Parathyroid adenoma (tissue), 2 donors: ENCODE measurements around the gene TTC33.

Source experiments
- H2AFZ ChIP-seq: fragments of 300-600 bp; sonication (generic); one replicate; pipeline ENCODE4 v1.7.0; 2017; ENCODE audit warnings: antibody characterized with exemption, mild to moderate bottlenecking
- H3K27ac ChIP-seq: fragments of 300-600 bp; sonication (generic); one replicate; pipeline ENCODE4 v1.7.0; 2017
- H3K27me3 ChIP-seq: fragments of 300-600 bp; sonication (generic); one replicate; pipeline ENCODE4 v1.7.0; 2017; ENCODE audit warnings: low read length; ENCODE audit not compliant: control insufficient read depth, insufficient read depth
- H3K36me3 ChIP-seq: fragments of 300-600 bp; sonication (generic); one replicate; pipeline ENCODE4 v1.7.0; 2017; ENCODE audit warnings: low read length; ENCODE audit not compliant: control insufficient read depth, insufficient read depth
- H3K4me1 ChIP-seq: fragments of 300-600 bp; sonication (generic); one replicate; pipeline ENCODE4 v1.7.0; 2017; ENCODE audit warnings: control low read depth
- H3K4me2 ChIP-seq: fragments of 300-600 bp; sonication (generic); one replicate; pipeline ENCODE4 v1.7.0; 2017; ENCODE audit warnings: low read length
- H3K4me3 ChIP-seq: fragments of 300-600 bp; sonication (generic); one replicate; pipeline ENCODE4 v1.7.0; 2017; ENCODE audit warnings: low read depth, low read length
- H3K79me2 ChIP-seq: fragments of 300-600 bp; sonication (generic); one replicate; pipeline ENCODE4 v1.7.0; 2017; ENCODE audit warnings: control low read depth
- H3K9ac ChIP-seq: fragments of 300-600 bp; sonication (generic); one replicate; pipeline ENCODE4 v1.7.0; 2017; ENCODE audit warnings: mild to moderate bottlenecking
- H3K9me3 ChIP-seq: fragments of 300-600 bp; sonication (generic); one replicate; pipeline ENCODE4 v1.7.0; 2017; ENCODE audit warnings: low read length; ENCODE audit not compliant: control insufficient read depth
- CTCF ChIP-seq: fragments of 300-600 bp; sonication (generic); IDR thresholded peaks from one replicate; pipeline ENCODE4 v1.7.0; 2017; ENCODE audit warnings: antibody characterized with exemption, mild to moderate bottlenecking
- donor health status: primary hyperparathyroidism.

The TTC33 gene

GRCh38 chr5:40502736-40503135 lies 253.0 kb downstream of the TTC33 start:
- Histone ChIP-seq H3K9me3 (no peaks in the 10 kb centered on the region), H3K4me3 (no peak overlapping the region), H3K27ac (no peak overlapping the region), H3K36me3 (no peaks in the 10 kb centered on the region), H3K4me1 (no peaks in the 10 kb centered on the region), H3K9ac (no peak overlapping the region), H3K79me2 (no peaks in the 10 kb centered on the region), H3K27me3 (no peaks in the 10 kb centered on the region), H3K4me2 (no peak overlapping the region), H2AFZ (no peak overlapping the region)
- no peak for TF ChIP-seq CTCF

GRCh38 chr5:40501711-40502444 lies 253.9 kb downstream of the TTC33 start:
- Histone ChIP-seq H3K9ac (no peak overlapping the region), H3K27me3 (no peaks in the 10 kb centered on the region), H3K4me2 (no peak overlapping the region), H3K9me3 (no peaks in the 10 kb centered on the region), H3K79me2 (no peaks in the 10 kb centered on the region), H3K4me1 (no peaks in the 10 kb centered on the region), H3K27ac (no peak overlapping the region), H2AFZ (no peak overlapping the region), H3K4me3 (no peak overlapping the region), H3K36me3 (no peaks in the 10 kb centered on the region)
- TF ChIP-seq CTCF = no peak

- Histone ChIP-seq H3K27me3 (no peaks in the 10 kb centered on the region), H3K4me2 (no peak overlapping the region), H3K79me2 (no peaks in the 10 kb centered on the region), H2AFZ (no peak overlapping the region), H3K36me3 (no peaks in the 10 kb centered on the region), H3K27ac (no peak overlapping the region), H3K4me1 (no peaks in the 10 kb centered on the region), H3K9ac (no peak overlapping the region), H3K4me3 (no peak overlapping the region), H3K9me3 (no peaks in the 10 kb centered on the region)
- no peak for TF ChIP-seq CTCF
Observed at GRCh38 chr5:40499518-40500273, 256.1 kb downstream of the TTC33 start.

- Histone ChIP-seq H3K9ac (no peak overlapping the region), H3K79me2 (no peaks in the 10 kb centered on the region), H2AFZ (no peak overlapping the region), H3K4me3 (no peak overlapping the region), H3K4me2 (no peak overlapping the region), H3K27me3 (no peaks in the 10 kb centered on the region), H3K36me3 (no peaks in the 10 kb centered on the region), H3K9me3 (no peaks in the 10 kb centered on the region), H3K27ac (no peak overlapping the region), H3K4me1 (no peaks in the 10 kb centered on the region)
- TF ChIP-seq CTCF = no peak
Observed at GRCh38 chr5:40499007-40499406, 256.8 kb downstream of the TTC33 start.
